Epithelial cell of prostate (primary cell): ENCODE data around the gene UNCX.
"Not testable (repeated sequence)": the region's sequence is repeated elsewhere in the genome, so short reads cannot be mapped to it uniquely, and the experiment has no call there.

Source experiments
- DNase-seq: peaks from one replicate; pipeline ENCODE4 v3.0.0-alpha.2; 2011; ENCODE audit warnings: low read depth, low spot score
- H3K27ac ChIP-seq: fragments of 450-650 bp; 2 replicates; pipeline ENCODE4 v1.5.1; 2017; ENCODE audit warnings: mild to moderate bottlenecking

Gene UNCX

GRCh38 chr7:1212025-1212424 lies 20.6 kb upstream of the UNCX start:
- not testable (repeated sequence) for DNase-seq

GRCh38 chr7:1214516-1214915 lies 18.2 kb upstream of the UNCX start:
- H3K27ac ChIP-seq = no peak overlapping the region
- no peak for DNase-seq

More at GRCh38 chr7:1212025-1212424, 20.6 kb upstream of the UNCX start:
- H3K27ac ChIP-seq = not testable (repeated sequence)

GRCh38 chr7:1218541-1219165 lies 14.0 kb upstream of the UNCX start:
- no peak for DNase-seq
- no peak overlapping the region for H3K27ac ChIP-seq

- H3K27ac ChIP-seq = no peak overlapping the region
- no peak for DNase-seq
These were observed 13.2 kb upstream of the UNCX start for GRCh38 chr7:1219498-1219897.

GRCh38 chr7:1220000-1220726 lies 12.5 kb upstream of the UNCX start:
- no peak overlapping the region for H3K27ac ChIP-seq
- no peak for DNase-seq

- no peak overlapping the region for H3K27ac ChIP-seq
- no peak for DNase-seq
These were observed 11.5 kb upstream of the UNCX start for GRCh38 chr7:1220977-1221745.

- H3K27ac ChIP-seq = no peak overlapping the region
- no peak for DNase-seq
These were observed 9.3 kb upstream of the UNCX start for GRCh38 chr7:1223196-1223981.

- H3K27ac ChIP-seq = no peak overlapping the region
- DNase-seq = no peak
These were observed 8.5 kb upstream of the UNCX start for GRCh38 chr7:1224086-1224716.

- H3K27ac ChIP-seq = no peak overlapping the region
- no peak for DNase-seq
These were observed 7.6 kb upstream of the UNCX start for GRCh38 chr7:1225030-1225429.

- H3K27ac ChIP-seq = no peak overlapping the region
- DNase-seq = no peak
These were observed 7.1 kb upstream of the UNCX start for GRCh38 chr7:1225441-1226185.

- DNase-seq = no peak
- H3K27ac ChIP-seq = no peak overlapping the region
These were observed 6.3 kb upstream of the UNCX start for GRCh38 chr7:1226186-1226901.

- H3K27ac ChIP-seq = no peak overlapping the region
These were observed 5.4 kb upstream of the UNCX start for GRCh38 chr7:1227071-1227804.

GRCh38 chr7:1227814-1228544 lies 4.7 kb upstream of the UNCX start:
- H3K27ac ChIP-seq = no peak overlapping the region
- no peak for DNase-seq

More at GRCh38 chr7:1227071-1227804, 5.4 kb upstream of the UNCX start:
- DNase-seq = no peak

- H3K27ac ChIP-seq = no peak overlapping the region
These were observed 4.0 kb upstream of the UNCX start for GRCh38 chr7:1228545-1229201.

GRCh38 chr7:1229202-1229947 lies 3.3 kb upstream of the UNCX start:
- DNase-seq = no peak

More at GRCh38 chr7:1228545-1229201, 4.0 kb upstream of the UNCX start:
- DNase-seq = no peak

GRCh38 chr7:1229956-1230355 lies 2.7 kb upstream of the UNCX start:
- DNase-seq = no peak

More at GRCh38 chr7:1229202-1229947, 3.3 kb upstream of the UNCX start:
- no peak overlapping the region for H3K27ac ChIP-seq

More at GRCh38 chr7:1229956-1230355, 2.7 kb upstream of the UNCX start:
- H3K27ac ChIP-seq = no peak overlapping the region
